Mesothelial cell of epicardium (in vitro differentiated cells): Measurements from ENCODE around the gene COPS9. TPM values are rescaled to one million over a fixed set of nuclear protein-coding genes. Genes with fewer than 3 reads are reported as not detected.

Experiments used
- DNase-seq, 2 experiments: peaks; one replicate each; pipeline ENCODE4 v3.0.0; 2021; ENCODE audit warnings: low spot score in 2 of 2; ENCODE audit not compliant: unreplicated experiment in 2 of 2
- H3K27ac Mint-ChIP-seq: 2 replicates; pipeline ENCODE4 v1.8.0; 2021; ENCODE audit warnings: mixed read lengths
- H3K27me3 Mint-ChIP-seq: 2 replicates; pipeline ENCODE4 v1.8.0; 2021; ENCODE audit warnings: low read depth, mixed read lengths
- H3K36me3 Mint-ChIP-seq: 2 replicates; pipeline ENCODE4 v1.8.0; 2021; ENCODE audit warnings: mixed read lengths
- H3K4me1 Mint-ChIP-seq: 2 replicates; pipeline ENCODE4 v1.8.0; 2021; ENCODE audit warnings: mixed read lengths
- H3K4me3 Mint-ChIP-seq: 2 replicates; pipeline ENCODE4 v1.8.0; 2021; ENCODE audit warnings: mild to moderate bottlenecking, moderate library complexity, mixed read lengths
- H3K9me3 Mint-ChIP-seq: 2 replicates; pipeline ENCODE4 v1.8.0; 2021; ENCODE audit warnings: mixed read lengths
- CTCF ChIP-seq: fragments of 200-600 bp; sonication (generic); IDR thresholded peaks from one replicate; pipeline ENCODE4 v1.5.0; 2021; ENCODE audit warnings: antibody characterized with exemption; ENCODE audit not compliant: unreplicated experiment
- total RNA-seq: library from RNA; stranded (reverse); gene quantifications from 3 replicates; pipeline ENCODE4 v1.2.1, GENCODE V29; 2021

COPS9 gene
- total RNA-seq, 1 donor from 2014 or later = 93.6 TPM

DNA sequence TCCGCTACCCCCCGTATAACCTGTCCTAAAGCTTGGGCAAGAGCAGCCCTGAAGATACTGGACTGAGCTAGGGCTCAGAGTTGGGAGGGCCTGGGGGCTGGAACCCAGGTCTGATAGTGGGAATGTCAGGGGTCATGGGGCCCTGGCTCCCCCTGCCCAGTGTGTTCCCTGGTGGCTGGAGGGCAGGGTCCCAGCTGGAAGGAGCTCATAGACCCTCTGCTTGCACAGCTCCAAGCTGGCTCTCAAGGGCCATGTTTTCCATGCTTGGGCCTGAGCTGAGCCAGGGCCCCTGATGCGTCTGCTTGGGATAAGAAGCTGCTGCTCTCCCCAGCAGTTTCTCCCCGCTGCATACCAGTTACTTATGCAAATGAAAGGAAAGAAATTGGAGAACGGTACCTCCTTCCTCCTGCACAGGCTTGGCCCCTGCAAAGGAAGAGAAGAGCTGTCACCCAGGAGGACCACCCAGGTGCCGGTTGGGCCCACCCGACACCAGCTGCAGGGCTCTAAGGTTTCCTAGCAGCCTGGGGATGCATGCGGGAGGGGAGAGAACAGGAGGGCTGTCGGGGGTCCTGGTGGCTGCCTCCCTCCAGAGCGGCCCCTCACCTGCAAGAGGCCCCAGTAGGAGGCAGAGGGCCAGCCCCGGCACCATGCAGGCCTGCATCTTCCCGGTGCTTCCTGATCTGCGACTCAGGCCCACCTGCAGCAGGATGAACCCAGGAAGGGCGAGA lies 3.7 kb upstream of the COPS9 start:
- Mint-ChIP-seq H3K4me3 (no peak overlapping the region), H3K9me3 (no peaks in the 10 kb centered on the region), H3K4me1 (peaks cover 12% of the 10 kb centered on the region), H3K27me3 (peaks cover 43% of the 10 kb centered on the region), H3K27ac (no peak overlapping the region), H3K36me3 (no peaks in the 10 kb centered on the region)
- no peak for TF ChIP-seq CTCF
- DNase-seq = peak in 1 of 2 experiments; percentile 12

DNA sequence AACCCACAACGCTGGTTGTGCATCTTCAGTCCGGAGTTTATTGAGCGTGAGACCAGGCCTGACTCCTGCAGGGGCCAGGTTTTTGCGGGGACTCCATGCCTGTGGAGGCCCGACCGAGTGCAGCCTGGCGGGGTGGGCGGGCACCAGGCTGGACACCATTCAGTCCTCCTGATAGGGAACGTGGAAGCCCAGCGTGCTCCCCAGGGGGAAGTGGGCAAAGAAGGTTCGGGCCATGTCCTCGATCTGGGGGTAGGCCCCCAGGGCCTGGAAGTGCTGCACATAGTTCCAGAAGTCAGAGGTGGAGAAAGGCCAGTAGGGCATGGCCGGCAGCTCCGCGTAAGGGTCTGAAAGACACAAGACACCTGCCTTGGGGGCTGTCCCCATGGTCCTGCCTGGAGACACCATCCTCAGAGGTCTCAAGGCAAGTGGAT lies 2.9 kb upstream of the COPS9 start:
- Mint-ChIP-seq H3K27me3 (peaks cover 43% of the 10 kb centered on the region), H3K9me3 (no peaks in the 10 kb centered on the region), H3K27ac (no peak overlapping the region), H3K4me3 (no peak overlapping the region), H3K36me3 (no peaks in the 10 kb centered on the region), H3K4me1 (peaks cover 18% of the 10 kb centered on the region)
- no peak for TF ChIP-seq CTCF
- no peak for DNase-seq

DNA sequence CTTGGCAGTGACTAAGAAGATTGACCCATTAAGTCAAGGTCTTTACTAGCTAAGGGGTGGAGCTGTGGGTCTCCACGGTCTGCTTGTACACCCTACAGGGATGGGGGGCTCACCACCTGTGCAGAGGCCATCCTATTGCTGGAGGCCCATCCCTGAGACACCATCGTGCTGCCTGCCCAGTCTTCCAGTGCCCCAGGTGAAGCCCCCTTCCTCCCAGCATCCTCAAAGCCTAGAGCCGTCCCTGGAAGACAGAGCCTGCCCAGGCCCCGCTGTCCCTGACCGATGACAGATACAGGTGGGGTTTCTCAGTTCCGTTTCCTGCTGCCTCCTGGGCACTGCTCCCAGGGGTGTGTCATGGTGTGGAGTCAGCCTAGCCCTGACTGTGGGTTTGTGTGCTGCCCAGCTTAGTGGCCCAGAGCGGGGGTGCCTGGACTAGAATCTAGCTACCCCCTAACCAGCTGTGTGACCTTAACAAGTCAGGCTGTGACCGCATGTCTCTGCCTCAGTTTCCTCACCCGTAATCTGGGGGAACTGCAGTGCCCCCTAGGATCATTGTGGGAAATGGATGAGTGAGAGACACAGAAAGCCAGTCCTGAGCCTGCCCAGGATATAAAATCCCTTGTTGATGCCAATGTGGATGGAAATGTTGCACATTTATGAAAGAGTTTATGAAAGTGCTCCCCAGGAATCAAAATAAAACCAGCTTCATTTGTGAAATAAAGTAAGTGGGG lies 2.3 kb upstream of the COPS9 start:
- H3K27ac Mint-ChIP-seq = no peak overlapping the region
- no peak for TF ChIP-seq CTCF
- no peak for DNase-seq

GRCh38 chr2:240137596-240138253 lies 1.6 kb upstream of the COPS9 start:
- DNase-seq = no peak
- peaks cover 40% of the 10 kb centered on the region for H3K27me3 Mint-ChIP-seq

More for the DNA sequence above, 2.3 kb upstream of the COPS9 start:
- Mint-ChIP-seq H3K27me3 (peaks cover 40% of the 10 kb centered on the region), H3K4me3 (peak overlapping the region; percentile 20), H3K4me1 (peaks cover 18% of the 10 kb centered on the region), H3K9me3 (no peaks in the 10 kb centered on the region), H3K36me3 (no peaks in the 10 kb centered on the region)

More at GRCh38 chr2:240137596-240138253, 1.6 kb upstream of the COPS9 start:
- Mint-ChIP-seq H3K4me3 (peak overlapping the region; percentile 96), H3K9me3 (no peaks in the 10 kb centered on the region), H3K36me3 (peaks cover 5% of the 10 kb centered on the region), H3K4me1 (peaks cover 20% of the 10 kb centered on the region), H3K27ac (no peak overlapping the region)
- TF ChIP-seq CTCF = no peak
